ENCODE results near the gene TKT.
"Not testable (repeated sequence)": the region's sequence is repeated elsewhere in the genome, so short reads cannot be mapped to it uniquely, and the experiment has no call there.

DNA sequence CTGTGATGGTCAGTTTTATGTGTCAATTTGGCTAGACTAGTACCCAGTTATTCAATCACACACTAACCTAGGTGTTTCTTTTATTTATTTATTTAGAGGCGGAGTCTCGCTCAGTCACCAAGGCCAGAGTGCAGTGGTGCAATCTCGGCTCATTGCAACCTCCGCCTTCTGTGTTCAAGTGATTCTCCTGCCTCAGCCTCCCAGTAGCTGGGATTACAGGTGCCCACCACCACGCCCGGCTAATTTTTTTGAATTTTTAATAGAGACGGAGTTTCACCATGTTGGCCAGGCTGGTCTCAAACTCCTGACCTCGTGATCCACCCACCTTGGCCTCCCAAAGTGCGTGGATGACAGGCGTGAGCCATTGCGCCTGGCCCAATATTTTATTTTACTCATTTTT, 13.4 kb upstream of the TKT start:
- TF ChIP-seq, protein P1, sequence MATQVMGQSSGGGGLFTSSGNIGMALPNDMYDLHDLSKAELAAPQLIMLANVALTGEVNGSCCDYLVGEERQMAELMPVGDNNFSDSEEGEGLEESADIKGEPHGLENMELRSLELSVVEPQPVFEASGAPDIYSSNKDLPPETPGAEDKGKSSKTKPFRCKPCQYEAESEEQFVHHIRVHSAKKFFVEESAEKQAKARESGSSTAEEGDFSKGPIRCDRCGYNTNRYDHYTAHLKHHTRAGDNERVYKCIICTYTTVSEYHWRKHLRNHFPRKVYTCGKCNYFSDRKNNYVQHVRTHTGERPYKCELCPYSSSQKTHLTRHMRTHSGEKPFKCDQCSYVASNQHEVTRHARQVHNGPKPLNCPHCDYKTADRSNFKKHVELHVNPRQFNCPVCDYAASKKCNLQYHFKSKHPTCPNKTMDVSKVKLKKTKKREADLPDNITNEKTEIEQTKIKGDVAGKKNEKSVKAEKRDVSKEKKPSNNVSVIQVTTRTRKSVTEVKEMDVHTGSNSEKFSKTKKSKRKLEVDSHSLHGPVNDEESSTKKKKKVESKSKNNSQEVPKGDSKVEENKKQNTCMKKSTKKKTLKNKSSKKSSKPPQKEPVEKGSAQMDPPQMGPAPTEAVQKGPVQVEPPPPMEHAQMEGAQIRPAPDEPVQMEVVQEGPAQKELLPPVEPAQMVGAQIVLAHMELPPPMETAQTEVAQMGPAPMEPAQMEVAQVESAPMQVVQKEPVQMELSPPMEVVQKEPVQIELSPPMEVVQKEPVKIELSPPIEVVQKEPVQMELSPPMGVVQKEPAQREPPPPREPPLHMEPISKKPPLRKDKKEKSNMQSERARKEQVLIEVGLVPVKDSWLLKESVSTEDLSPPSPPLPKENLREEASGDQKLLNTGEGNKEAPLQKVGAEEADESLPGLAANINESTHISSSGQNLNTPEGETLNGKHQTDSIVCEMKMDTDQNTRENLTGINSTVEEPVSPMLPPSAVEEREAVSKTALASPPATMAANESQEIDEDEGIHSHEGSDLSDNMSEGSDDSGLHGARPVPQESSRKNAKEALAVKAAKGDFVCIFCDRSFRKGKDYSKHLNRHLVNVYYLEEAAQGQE (IDR thresholded peaks at IDR 0.05; ENCODE audit: unreplicated experiment): not testable (repeated sequence)
- not testable (repeated sequence) for TF ChIP-seq EZH2 (IDR thresholded peaks at IDR 0.05; ENCODE audit: low read depth, unreplicated experiment); POLR2AphosphoS5 (IDR thresholded peaks at IDR 0.05; ENCODE audit: low read depth); EZH2phosphoT487 (IDR thresholded peaks at IDR 0.05; ENCODE audit: unreplicated experiment)
- TF ChIP-seq, protein P2, sequence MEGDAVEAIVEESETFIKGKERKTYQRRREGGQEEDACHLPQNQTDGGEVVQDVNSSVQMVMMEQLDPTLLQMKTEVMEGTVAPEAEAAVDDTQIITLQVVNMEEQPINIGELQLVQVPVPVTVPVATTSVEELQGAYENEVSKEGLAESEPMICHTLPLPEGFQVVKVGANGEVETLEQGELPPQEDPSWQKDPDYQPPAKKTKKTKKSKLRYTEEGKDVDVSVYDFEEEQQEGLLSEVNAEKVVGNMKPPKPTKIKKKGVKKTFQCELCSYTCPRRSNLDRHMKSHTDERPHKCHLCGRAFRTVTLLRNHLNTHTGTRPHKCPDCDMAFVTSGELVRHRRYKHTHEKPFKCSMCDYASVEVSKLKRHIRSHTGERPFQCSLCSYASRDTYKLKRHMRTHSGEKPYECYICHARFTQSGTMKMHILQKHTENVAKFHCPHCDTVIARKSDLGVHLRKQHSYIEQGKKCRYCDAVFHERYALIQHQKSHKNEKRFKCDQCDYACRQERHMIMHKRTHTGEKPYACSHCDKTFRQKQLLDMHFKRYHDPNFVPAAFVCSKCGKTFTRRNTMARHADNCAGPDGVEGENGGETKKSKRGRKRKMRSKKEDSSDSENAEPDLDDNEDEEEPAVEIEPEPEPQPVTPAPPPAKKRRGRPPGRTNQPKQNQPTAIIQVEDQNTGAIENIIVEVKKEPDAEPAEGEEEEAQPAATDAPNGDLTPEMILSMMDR (conservative IDR thresholded peaks at IDR 0.05; ENCODE audit: low read depth in 2 of 2): not testable (repeated sequence)
